NT2/D1 (cell line): Measurements from ENCODE around the gene HDDC3.
"Not testable (repeated sequence)": the region's sequence is repeated elsewhere in the genome, so short reads cannot be mapped to it uniquely, and the experiment has no call there.

Experiments
- DNase-seq: peaks from one replicate; pipeline ENCODE4 v3.0.0-alpha.2; 2011; ENCODE audit warnings: low read depth, low spot score
- H3K27me3 ChIP-seq: 2 replicates; pipeline ENCODE4 v1.6.0; 2011; ENCODE audit warnings: mild to moderate bottlenecking; ENCODE audit not compliant: insufficient read length, insufficient read depth
- H3K36me3 ChIP-seq: 2 replicates; pipeline ENCODE4 v1.6.1; 2011; ENCODE audit warnings: mild to moderate bottlenecking, low read length, mixed read lengths; ENCODE audit not compliant: insufficient read depth, insufficient read length
- H3K4me1 ChIP-seq: 2 replicates; pipeline ENCODE4 v1.5.1; 2011; ENCODE audit not compliant: insufficient read depth, insufficient read length
- H3K4me3 ChIP-seq: 2 replicates; pipeline ENCODE4 v1.5.1; 2011; ENCODE audit warnings: low read depth; ENCODE audit not compliant: insufficient read length
- H3K9ac ChIP-seq: 2 replicates; pipeline ENCODE4 v1.6.0; 2011; ENCODE audit warnings: low read depth; ENCODE audit not compliant: insufficient read length
- H3K9me3 ChIP-seq: 2 replicates; pipeline ENCODE4 v1.5.1; 2011; ENCODE audit warnings: mild to moderate bottlenecking, low read length; ENCODE audit not compliant: insufficient read depth
- SUZ12 ChIP-seq: IDR thresholded peaks from 2 replicates; pipeline ENCODE4 v1.6.1; 2011; ENCODE audit not compliant: insufficient read length, insufficient read depth; ENCODE audit errors: extremely low read depth
- YY1 ChIP-seq: IDR thresholded peaks from 2 replicates; pipeline ENCODE4 v1.6.1; 2011; ENCODE audit not compliant: insufficient read length, insufficient read depth
- ZNF274 ChIP-seq: IDR thresholded peaks from 2 replicates; pipeline ENCODE4 v1.6.1; 2011; ENCODE audit warnings: mild to moderate bottlenecking, low read depth, low read length

Gene HDDC3

DNA sequence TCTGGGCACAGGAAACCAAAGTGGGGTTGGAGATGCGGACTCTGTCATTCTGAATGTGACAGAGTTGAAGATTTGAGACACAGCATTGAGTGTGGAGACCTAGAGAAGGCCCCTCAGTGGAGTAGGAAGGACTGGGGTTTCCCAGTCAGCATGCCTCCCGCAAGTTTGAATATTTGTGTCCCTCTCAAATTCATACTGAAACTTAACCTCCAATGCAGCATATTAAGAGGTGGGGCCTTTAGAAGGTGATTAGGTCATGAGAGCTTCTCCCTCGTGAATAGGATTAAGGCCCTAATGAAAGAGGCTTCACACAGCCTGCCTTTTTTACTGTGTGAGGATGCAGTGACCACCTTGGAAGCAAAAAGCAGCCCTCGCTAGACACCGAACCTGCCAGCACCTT is 8.0 kb downstream of the HDDC3 start:
- TF ChIP-seq ZNF274 (no peak), SUZ12 (no peak), YY1 (no peak)
- H3K36me3 ChIP-seq: peaks cover 10% of the 10 kb centered on the region
- no peaks in the 10 kb centered on the region for H3K9me3 ChIP-seq
- no peak overlapping the region for H3K9ac ChIP-seq
- no peak overlapping the region for H3K4me3 ChIP-seq
- peaks cover 3% of the 10 kb centered on the region for H3K4me1 ChIP-seq
- DNase-seq: no peak
- H3K27me3 ChIP-seq: no peaks in the 10 kb centered on the region

DNA sequence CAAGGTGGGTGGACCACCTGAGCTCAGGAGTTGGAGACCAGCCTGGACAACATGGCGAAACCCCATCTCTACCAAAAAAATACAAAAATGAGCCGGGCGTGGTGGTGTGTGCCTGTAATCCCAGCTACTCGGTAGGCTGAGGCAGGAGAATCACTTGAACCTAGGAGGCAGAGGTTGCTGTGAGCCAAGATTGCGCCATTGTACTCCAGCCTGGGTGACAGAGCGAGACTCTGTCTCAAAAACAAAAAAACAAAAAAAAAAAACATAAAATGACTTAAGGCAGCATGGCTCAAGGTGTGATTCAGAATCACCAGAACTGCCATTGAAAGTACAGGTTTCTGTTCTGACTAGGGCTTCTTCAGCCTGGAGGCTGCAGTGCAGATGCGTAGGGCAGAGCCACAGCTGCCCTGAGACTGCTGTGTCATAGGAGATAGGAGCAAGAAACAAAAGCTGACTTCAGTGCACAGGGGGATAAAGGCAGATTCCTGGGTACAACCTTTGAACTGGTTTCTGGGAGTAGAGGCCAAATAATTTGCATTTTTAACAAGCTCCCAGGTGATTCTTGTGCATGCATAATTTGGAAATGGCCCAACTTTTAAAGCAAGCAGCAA is 9.5 kb downstream of the HDDC3 start:
- not testable (repeated sequence) for H3K27me3 ChIP-seq, DNase-seq, H3K4me3 ChIP-seq, H3K4me1 ChIP-seq, H3K9me3 ChIP-seq
- peak overlapping the region; percentile 3 for H3K9ac ChIP-seq
- H3K36me3 ChIP-seq: peaks cover 21% of the 10 kb centered on the region

DNA sequence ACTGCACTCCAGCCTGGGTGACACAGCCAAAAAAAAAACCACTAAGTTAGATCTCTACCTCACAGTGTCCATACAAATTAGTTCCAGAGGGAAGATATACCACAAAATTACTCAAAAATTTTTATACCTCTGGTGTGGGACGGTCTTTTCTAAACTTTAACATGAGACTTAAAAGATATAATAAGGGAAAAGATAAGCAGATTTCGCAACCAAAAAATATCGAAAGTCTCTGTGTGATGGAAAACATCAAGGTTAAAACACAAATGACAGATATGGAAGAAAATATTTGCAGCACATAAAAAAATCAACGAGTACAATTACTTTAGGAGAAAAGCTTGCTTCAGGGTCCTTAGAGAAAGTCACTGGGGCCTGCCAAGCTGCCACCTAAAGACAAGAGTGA is 10.5 kb downstream of the HDDC3 start:
- DNase-seq: no peak
- H3K36me3 ChIP-seq: peaks cover 26% of the 10 kb centered on the region
- no peak overlapping the region for H3K4me3 ChIP-seq
- H3K9ac ChIP-seq: no peak overlapping the region
- no peaks in the 10 kb centered on the region for H3K9me3 ChIP-seq
- H3K4me1 ChIP-seq: peaks cover 3% of the 10 kb centered on the region
- TF ChIP-seq SUZ12 (no peak), ZNF274 (no peak), YY1 (no peak)
- H3K27me3 ChIP-seq: no peaks in the 10 kb centered on the region

DNA sequence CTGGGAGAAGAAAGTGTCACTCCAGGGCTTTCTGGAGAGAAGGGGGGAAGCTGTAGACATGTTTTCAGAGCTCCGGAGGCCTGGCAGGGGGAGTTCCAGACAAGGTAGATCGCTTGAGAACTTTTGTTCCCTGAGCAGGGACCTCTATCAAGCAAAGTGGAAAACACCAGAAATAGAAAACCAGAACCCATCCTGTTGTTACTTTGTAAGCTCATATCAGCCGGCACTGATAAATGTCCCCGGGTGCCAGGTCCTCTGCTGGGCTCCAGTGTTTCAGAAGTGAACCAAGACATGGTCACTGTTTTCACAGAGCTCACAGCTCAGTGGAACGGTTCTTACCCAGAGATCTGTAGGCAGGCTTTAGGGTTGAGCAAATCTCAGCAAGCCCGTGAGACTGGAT is 13.5 kb downstream of the HDDC3 start:
- DNase-seq: no peak
- H3K4me3 ChIP-seq: no peak overlapping the region
- TF ChIP-seq SUZ12: no peak
- no peak for TF ChIP-seq ZNF274
- TF ChIP-seq YY1: no peak
- no peak overlapping the region for H3K9ac ChIP-seq
- no peaks in the 10 kb centered on the region for H3K9me3 ChIP-seq
- peaks cover 13% of the 10 kb centered on the region for H3K4me1 ChIP-seq
- peaks cover 36% of the 10 kb centered on the region for H3K36me3 ChIP-seq
- no peaks in the 10 kb centered on the region for H3K27me3 ChIP-seq

DNA sequence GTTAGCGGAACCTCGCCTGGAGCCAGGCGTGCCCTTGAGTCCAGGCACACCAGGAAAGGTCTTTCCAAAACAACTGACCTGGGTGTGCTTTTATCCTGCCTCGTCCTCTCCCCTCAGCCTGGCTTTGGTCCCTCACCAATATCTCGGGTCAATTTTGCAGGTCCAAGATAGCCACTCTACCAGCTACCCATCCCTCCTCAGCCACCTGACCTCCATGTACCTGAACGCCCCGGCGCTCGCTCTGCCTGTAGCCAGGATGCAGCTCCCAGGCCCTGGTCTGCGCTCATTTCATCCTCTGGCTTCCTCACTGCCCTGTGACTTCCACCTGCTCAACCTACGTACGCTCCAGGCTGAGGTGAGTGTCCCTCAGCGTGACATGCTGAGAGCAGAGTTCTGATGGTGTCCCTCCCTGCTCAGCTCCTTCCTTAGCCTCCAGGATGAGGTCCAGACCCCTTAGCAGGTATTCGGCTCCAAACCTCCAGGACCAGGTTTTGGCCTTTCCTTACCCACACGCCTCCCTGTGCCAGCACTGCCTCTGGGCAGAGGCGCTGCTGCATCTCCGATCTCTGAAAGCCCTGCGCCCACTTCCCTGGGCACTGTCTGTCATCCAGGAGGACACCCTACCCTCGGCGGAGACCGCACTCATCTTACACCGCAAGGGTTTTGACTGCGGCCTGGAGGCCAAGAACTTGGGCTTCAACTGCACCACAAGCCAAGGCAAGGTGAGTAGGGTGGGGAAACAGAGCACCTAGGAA is 14.1 kb downstream of the HDDC3 start:
- H3K27me3 ChIP-seq: no peaks in the 10 kb centered on the region
- DNase-seq: no peak
- TF ChIP-seq YY1: no peak
- TF ChIP-seq SUZ12: no peak
- TF ChIP-seq ZNF274: no peak
- H3K9ac ChIP-seq: no peak overlapping the region
- H3K9me3 ChIP-seq: no peaks in the 10 kb centered on the region
- H3K4me1 ChIP-seq: peaks cover 13% of the 10 kb centered on the region
- H3K4me3 ChIP-seq: no peak overlapping the region
- peaks cover 42% of the 10 kb centered on the region for H3K36me3 ChIP-seq

DNA sequence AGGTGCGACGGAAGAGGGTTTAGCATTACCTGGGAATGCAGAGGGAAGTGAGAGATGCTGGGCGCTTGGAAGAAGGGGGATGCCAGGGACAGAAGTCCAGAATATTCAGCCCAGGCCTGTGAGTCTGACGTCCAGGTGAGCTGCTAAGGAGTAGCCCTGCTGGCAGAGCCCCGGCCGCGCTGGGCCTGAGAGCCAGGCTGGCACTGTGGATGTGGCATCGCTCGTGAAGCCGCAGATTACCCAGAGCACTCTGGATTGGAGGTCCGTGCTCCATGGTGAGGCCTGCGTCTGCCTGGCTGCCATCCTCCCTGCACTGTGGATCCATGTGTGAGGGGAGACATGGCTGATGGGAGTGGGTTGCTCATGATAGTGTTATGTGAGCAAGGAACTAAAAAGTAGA is 14.8 kb downstream of the HDDC3 start:
- Histone ChIP-seq H3K36me3 (peaks cover 48% of the 10 kb centered on the region), H3K9ac (no peak overlapping the region), H3K4me1 (peaks cover 10% of the 10 kb centered on the region), H3K9me3 (no peaks in the 10 kb centered on the region), H3K27me3 (no peaks in the 10 kb centered on the region), H3K4me3 (no peak overlapping the region)
- no peak for TF ChIP-seq SUZ12
- TF ChIP-seq ZNF274: no peak
- TF ChIP-seq YY1: no peak
- DNase-seq: no peak

DNA sequence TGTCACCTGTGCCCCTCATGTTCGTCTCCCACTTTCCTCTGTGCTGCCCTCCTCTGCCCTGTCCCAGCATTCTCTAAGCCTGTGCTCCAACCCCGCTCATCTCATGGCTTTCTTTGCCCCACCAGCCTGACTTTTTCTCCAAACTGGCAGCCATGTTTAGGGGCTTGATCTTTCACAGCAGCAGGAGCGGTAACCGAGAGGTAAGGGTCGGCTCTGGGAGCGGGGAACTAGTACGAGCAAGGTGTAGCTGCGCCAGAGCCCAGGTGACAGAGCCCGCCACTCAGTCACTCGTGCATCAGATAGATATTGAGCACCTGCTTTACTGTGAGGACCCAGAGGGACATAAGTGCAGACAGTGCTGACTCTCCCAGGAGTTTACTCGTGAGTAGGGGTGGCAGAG is 15.9 kb downstream of the HDDC3 start:
- Histone ChIP-seq H3K4me1 (peaks cover 10% of the 10 kb centered on the region), H3K36me3 (peaks cover 58% of the 10 kb centered on the region), H3K9me3 (no peaks in the 10 kb centered on the region), H3K9ac (no peak overlapping the region), H3K4me3 (no peak overlapping the region), H3K27me3 (no peaks in the 10 kb centered on the region)
- no peak for DNase-seq
- TF ChIP-seq ZNF274 (no peak), SUZ12 (no peak), YY1 (no peak)
